HG03442 (cell line): ENCODE results near the gene FYCO1.

ENCODE experiments used
- ATAC-seq: cut with Tn5 transposase; IDR thresholded peaks from one replicate; pipeline ENCODE4 v1.9.1; 2021; ENCODE audit warnings: mild to moderate bottlenecking, moderate library complexity; ENCODE audit not compliant: unreplicated experiment

FYCO1 gene

DNA sequence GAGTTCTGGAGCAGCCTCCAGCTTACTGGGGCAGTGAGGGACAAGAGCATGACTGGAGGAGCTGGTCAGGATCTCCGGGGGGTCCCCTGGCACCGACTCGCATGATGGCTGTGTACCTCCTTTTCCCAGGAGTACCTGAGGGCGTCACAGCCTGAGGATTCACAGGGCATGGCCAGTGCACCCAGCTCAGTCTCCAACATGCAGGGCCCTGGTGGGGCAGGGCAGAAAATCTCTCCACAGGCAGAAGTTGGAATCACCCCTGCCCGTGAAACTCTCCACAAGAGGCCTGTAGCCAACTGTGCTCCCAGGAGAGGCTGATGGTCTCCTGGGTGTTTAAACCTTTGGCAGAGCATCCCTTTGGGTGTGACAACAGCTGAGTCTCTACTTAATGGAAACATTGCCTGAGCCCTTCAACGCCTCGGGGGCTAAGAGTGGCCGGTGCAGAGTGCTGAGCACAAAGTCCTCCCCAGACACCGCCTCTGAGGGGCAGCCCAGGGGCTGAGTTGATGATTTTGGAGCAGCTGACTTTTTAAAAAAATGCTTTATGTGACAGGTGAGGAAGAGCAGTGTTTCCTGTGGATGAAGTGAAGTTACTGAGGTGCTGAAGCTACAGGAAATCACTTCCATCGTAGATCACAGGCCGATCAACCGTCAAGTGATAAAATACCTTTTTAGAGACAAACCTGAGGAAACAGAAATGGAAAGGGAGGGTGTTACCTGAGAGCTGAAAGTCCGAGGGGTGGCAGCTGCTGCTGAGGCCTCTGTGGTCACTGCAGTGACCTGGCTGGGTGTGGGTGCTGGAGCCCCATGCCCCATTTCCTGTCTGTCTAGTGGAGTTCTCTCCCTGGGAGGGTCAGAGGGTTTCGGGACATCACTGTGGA, 74.2 kb downstream of the FYCO1 start:
- no peak for ATAC-seq

DNA sequence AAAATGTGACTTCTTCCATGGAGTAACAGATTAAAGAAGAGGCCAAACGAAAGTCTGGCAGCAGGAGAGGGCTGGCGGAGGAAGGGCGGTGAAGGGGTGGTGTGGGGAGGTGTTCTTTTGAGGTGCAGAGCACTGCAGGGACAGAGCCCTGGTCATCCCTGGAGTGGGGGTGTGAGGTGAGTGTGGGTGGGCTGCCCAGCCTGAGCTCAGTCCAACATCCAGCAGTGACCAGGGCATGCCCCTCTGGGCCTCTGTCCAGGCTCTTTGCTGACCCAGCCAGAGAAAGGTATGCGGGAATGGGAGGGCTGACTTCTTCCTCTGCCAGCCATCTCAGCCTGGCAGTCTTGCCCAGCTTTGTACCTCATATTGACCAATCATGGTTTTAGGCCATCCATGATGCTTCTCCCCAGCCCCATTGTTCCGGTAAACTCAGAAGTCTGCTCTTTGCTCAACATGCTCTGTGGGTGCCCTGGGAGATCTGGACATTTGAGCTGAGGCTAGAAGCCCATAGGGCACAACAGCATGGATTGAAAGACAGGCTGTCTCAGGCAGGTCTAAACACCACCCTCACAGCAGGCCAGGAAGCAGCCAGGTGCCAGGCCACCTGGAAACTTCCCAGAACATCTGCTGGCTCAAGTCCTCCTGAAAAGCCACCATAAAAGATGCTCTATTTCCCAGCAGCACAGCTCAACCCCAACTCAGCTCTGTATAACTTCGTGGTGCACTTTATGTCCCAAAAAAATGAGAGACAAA, 78.3 kb downstream of the FYCO1 start:
- no peak for ATAC-seq

GRCh38 chr3:45915518-45916231, 79.9 kb downstream of the FYCO1 start:
- ATAC-seq = peak; percentile 88

GRCh38 chr3:45915059-45915439, 80.6 kb downstream of the FYCO1 start:
- ATAC-seq = no peak

GRCh38 chr3:45914362-45915058, 81.1 kb downstream of the FYCO1 start:
- no peak for ATAC-seq

DNA sequence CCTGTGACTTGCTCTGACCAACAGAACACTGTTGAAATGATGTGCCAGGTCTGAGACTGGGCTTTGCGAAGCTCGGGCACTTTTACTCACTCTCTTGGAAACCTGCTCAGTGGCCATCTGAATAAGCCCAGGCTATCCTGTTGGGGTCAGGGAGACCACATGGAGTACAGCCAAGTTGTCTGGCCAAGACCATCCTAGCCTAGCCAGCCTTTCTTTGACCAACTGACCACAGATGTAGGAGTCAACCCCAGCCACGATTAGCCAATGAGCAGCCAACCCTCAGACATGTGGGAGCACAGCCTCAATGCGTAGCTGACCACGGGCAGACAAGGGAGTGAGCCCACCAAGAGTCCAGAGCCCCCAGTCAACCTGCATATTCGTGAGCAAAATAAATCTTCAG, 83.2 kb downstream of the FYCO1 start:
- no peak for ATAC-seq

DNA sequence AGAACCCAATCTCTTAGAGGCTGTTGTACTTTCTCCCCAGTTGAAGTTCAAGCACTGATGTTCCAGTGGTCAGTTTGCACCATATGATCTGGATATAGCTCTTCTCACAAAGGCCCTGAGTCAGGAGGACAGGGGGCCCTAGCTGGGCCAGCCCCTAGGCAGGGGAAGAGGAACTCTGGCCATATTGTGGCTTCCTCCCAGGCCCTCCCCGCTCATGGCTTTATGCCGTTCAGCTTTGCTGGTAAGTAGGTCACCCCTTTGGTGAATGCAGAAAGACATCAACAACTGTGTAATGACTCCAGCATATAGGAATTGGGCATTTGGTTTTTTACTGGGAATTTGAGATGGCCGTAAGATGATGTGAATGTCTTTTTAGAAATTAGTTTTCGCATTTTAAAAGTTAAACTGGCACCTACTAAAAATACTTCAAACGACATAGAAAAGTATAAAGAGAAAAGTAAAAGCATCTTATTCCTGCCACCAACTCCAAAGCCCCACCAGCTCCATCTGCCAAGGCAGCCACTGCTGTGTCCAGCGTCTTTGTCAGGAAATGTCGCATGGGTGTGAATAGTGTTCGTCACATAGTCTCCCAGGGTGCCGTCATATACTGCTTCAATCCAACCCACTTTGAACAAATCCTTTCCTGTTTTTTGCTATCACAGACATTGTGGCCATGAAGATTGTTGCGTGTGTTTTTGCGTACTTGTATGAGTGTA, 84.0 kb downstream of the FYCO1 start:
- ATAC-seq = no peak

- no peak for ATAC-seq
Observed at GRCh38 chr3:45910892-45911291, 84.7 kb downstream of the FYCO1 start.

- no peak for ATAC-seq
Observed at GRCh38 chr3:45909542-45909941, 86.1 kb downstream of the FYCO1 start.

GRCh38 chr3:45908761-45909160, 86.9 kb downstream of the FYCO1 start:
- no peak for ATAC-seq

DNA sequence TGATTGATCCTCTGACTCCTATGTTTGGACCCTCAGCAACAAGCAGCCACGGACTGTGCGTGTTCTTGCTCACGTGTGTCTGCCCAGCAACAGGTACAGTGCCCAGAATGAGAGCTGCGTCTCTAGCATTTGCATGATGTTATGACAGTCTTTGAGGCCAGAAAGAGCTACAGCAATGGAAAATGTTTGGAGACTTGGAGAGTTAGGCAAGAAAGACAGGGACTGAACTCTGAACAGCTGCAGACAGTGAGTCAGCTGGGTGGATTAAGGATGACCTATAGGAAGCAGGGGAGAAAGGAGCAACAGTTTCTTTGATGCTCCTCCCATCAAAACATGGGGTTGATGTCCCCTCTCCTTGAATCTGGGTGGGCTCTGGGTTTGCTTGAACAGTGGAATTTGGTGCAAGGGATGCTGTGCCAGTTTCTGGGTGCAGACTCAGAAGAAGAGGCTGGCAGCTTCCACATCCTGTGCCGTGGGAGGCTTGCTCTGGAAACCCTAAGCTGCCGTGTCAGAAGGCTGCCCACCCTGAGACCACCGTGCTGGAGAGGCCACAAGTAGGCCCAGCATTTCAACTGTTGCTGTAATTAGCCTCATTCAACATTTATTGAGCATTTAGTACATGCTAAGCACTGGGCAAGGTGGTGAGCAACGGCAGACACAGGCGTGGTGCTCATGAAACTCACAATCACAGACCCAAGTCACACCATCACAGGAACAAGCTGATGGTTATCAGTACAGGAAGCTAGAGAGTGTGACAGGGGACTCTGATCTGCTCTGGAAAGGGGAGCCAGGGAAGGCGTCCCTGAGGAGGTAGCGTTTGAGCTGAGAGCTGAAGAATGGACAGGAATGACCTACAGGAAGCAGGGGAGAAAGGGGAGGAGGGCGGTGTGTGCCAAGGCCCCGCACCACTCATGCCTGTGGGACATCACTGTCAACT, 87.6 kb downstream of the FYCO1 start:
- ATAC-seq = no peak

DNA sequence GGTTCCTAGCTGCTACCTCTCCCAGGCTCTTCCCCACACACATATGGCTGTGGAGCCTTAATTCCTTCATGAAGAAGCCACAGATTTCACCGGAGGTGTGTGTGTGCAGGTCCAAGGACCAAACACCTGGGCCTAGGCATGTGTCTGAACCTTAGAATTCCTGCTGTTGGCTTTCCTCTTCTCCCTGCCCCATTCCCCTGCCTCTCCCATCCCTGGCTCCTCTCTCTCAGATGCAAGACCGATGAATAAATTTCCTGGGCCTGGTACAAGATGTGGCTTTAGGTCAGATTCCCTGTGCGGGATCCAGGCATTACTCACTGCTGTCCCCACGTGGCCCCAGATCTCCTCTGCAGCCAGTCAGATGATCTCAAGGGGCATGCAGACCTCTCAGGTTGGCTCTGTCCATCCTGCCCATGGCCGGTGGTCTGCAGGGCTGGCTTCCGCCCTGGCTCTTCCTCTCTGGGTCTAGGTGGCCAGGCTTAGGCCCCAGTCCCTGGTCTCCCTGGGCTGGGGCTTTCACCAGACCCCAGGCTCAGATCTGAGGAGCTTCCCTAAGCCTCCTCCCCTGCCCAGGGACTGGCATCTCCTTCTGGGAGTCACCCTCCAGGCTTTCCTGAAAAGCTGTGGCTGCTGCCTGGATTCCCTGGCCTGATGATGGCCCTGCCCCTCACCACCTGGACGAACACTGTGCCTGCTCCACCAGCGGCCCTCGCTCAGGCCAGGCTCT, 88.8 kb downstream of the FYCO1 start:
- ATAC-seq = no peak

GRCh38 chr3:45905755-45906154, 89.9 kb downstream of the FYCO1 start:
- no peak for ATAC-seq

- ATAC-seq = no peak
Observed at GRCh38 chr3:45904931-45905330, 90.7 kb downstream of the FYCO1 start.

GRCh38 chr3:45896956-45897355, 98.7 kb downstream of the FYCO1 start:
- no peak for ATAC-seq

DNA sequence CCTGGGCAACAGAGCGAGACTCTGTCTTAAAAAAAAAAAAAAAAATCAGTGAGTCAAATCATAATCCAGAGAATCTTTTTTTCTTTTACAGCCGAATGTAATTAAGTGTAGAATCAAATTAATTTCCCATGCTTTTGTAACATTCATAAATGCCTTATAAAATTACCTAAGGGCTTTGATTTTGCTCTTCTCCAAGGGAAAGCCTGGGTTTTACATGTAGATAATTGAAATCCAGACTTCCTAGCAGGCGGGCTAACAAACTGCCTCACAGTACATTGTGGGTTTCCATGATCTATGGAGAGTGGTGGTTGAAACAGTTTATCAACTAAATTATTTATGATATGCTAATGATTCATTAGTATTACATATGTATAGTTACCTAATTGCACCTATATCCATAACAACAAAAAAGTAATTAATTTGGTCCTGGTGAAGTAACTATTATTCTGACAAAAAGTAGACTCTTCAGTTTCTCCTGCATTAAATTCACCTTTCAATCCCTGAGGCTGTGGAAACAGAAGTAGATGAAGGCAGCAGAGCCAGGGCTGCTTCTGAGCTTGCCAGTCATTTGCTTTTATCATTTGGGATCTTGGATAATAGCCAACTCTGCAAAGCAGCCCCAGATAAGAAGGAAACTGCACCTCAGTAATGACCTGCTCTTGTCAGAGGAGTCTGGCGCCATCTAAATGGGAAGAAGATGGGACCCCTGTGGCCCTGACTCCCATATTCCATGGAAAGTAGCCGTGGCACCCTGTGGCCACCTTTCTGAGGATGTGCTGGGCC, 99.7 kb downstream of the FYCO1 start:
- no peak for ATAC-seq

- no peak for ATAC-seq
Observed at GRCh38 chr3:45894015-45894414, 101.6 kb downstream of the FYCO1 start.

GRCh38 chr3:45892161-45892560, 103.5 kb downstream of the FYCO1 start:
- ATAC-seq = no peak
